K562 (cell line): ENCODE results near the gene RACK1.

Source experiments
- BRD4 ChIP-seq: fragments of 200-600 bp; sonication (generic); IDR thresholded peaks from 2 replicates; pipeline ENCODE4 v1.6.1; 2017; ENCODE audit warnings: inconsistent platforms
- FOXK2 ChIP-seq, 2 experiments: fragments of 450-650 bp; IDR thresholded peaks in 1 of 2; conservative IDR thresholded peaks in 1 of 2; 2 replicates each; pipeline ENCODE4 v1.6.1; 2016; ENCODE audit warnings: low read depth in 2 of 2, mild to moderate bottlenecking in 1 of 2
- GMEB1 ChIP-seq: fragments of 250-450 bp; sonication (Bioruptor Pico); IDR thresholded peaks from 2 replicates; pipeline ENCODE4 v1.4.0; 2020; ENCODE audit warnings: mild to moderate bottlenecking
- MXI1 ChIP-seq: IDR thresholded peaks from 2 replicates; pipeline ENCODE4 v1.6.1; 2011; ENCODE audit warnings: low read depth, mild to moderate bottlenecking, improper control_type of control experiment, low read length
- NRF1 ChIP-seq, 2 experiments: fragments of 450-650 bp; IDR thresholded peaks in 1 of 2; conservative IDR thresholded peaks in 1 of 2; 2 replicates each; pipeline ENCODE4 v1.6.1; 2014; ENCODE audit warnings: mild to moderate bottlenecking in 2 of 2
- PHF8 ChIP-seq: fragments of 200-600 bp; sonication (generic); IDR thresholded peaks from 2 replicates; pipeline ENCODE4 v1.6.1; 2012; ENCODE audit warnings: mixed run types, mild to moderate bottlenecking, inconsistent platforms, low read length, moderate library complexity, borderline replicate concordance
- RB1 ChIP-seq: fragments of 450-650 bp; IDR thresholded peaks from 2 replicates; pipeline ENCODE4 v1.6.1; 2017; ENCODE audit warnings: low read depth, mild to moderate bottlenecking
- RCOR1 ChIP-seq, 2 experiments: IDR thresholded peaks; 2 replicates each; pipeline ENCODE4 v1.6.1; 2012; ENCODE audit warnings: low read depth in 2 of 2, low read length in 2 of 2, borderline replicate concordance in 1 of 2, improper control_type of control experiment in 1 of 2
- ZKSCAN1 ChIP-seq: fragments of 150-350 bp; IDR thresholded peaks from 2 replicates; pipeline ENCODE4 v1.6.1; 2016; ENCODE audit warnings: low read depth, low read length
- ZNF274 ChIP-seq: IDR thresholded peaks from 2 replicates; pipeline ENCODE4 v1.6.1; 2011; ENCODE audit warnings: low read depth, mild to moderate bottlenecking, low read length, moderate library complexity, borderline replicate concordance
- ZNF584 ChIP-seq: fragments of 200-800 bp; sonication (Bioruptor generic); IDR thresholded peaks from 2 replicates; pipeline ENCODE4 v1.6.1; 2016; ENCODE audit warnings: low read depth, mild to moderate bottlenecking, missing genetic modification characterization, missing compliant biosample characterization
- TF ChIP-seq, protein P1 (sequence below), 3 experiments: IDR thresholded peaks in 2 of 3; conservative IDR thresholded peaks in 1 of 3; 2 replicates each; pipeline ENCODE4 v1.5.1; 2011 to 2012; ENCODE audit warnings: low read length in 3 of 3, mild to moderate bottlenecking in 3 of 3, control low read depth in 2 of 3, improper control_type of control experiment in 1 of 3, inconsistent platforms in 1 of 3, low read depth in 1 of 3, mixed read lengths in 1 of 3, moderate library complexity in 1 of 3; ENCODE audit not compliant: insufficient read depth in 2 of 3
- TF ChIP-seq, protein P2 (sequence below), 2 experiments: IDR thresholded peaks in 1 of 2; conservative IDR thresholded peaks in 1 of 2; 2 replicates each; pipeline ENCODE4 v1.6.1; 2016; ENCODE audit warnings: low read depth in 2 of 2, mild to moderate bottlenecking in 1 of 2, missing compliant biosample characterization in 1 of 2, missing genetic modification characterization in 1 of 2, moderate library complexity in 1 of 2

DNA sequence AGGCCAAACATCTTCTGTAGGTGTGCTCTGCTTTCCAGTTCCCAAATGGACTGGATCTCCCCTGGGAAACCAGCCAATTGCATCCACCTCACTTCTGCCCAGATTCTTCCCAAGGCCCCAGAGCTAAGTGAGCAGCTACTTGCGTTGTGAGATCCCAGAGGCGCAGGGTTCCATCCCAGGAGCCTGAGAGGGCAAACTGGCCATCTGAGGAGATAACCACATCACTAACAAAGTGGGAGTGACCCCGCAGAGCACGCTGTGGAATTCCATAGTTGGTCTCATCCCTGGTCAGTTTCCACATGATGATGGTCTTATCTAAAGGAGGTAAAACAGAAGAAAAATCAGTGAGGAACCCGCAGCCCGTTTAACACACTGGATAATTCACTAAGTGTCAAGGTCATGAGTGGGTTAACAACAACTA, 1.7 kb downstream of the RACK1 start:
- TF ChIP-seq NRF1 (conservative IDR thresholded peaks at IDR 0.05 in 1 of 2, IDR thresholded peaks at IDR 0.05 in 1 of 2) = no peak
- TF ChIP-seq, protein P1, sequence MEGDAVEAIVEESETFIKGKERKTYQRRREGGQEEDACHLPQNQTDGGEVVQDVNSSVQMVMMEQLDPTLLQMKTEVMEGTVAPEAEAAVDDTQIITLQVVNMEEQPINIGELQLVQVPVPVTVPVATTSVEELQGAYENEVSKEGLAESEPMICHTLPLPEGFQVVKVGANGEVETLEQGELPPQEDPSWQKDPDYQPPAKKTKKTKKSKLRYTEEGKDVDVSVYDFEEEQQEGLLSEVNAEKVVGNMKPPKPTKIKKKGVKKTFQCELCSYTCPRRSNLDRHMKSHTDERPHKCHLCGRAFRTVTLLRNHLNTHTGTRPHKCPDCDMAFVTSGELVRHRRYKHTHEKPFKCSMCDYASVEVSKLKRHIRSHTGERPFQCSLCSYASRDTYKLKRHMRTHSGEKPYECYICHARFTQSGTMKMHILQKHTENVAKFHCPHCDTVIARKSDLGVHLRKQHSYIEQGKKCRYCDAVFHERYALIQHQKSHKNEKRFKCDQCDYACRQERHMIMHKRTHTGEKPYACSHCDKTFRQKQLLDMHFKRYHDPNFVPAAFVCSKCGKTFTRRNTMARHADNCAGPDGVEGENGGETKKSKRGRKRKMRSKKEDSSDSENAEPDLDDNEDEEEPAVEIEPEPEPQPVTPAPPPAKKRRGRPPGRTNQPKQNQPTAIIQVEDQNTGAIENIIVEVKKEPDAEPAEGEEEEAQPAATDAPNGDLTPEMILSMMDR (IDR thresholded peaks at IDR 0.05 in 2 of 3, conservative IDR thresholded peaks at IDR 0.05 in 1 of 3; ENCODE audit: insufficient read depth in 2 of 3, low read depth in 1 of 3, low read length in 3 of 3) = no peak
- no peak for TF ChIP-seq ZKSCAN1
- no peak for TF ChIP-seq GMEB1 (CRISPR knock-in tag)
- no peak for TF ChIP-seq PHF8
- TF ChIP-seq MXI1 = no peak
- no peak for TF ChIP-seq BRD4
- no peak for TF ChIP-seq ZNF274
- no peak for TF ChIP-seq RB1
- no peak for TF ChIP-seq FOXK2 (conservative IDR thresholded peaks at IDR 0.05 in 1 of 2, IDR thresholded peaks at IDR 0.05 in 1 of 2; ENCODE audit: low read depth in 2 of 2)
- no peak for TF ChIP-seq ZNF584 (CRISPR knock-in tag)
- TF ChIP-seq, protein P2, sequence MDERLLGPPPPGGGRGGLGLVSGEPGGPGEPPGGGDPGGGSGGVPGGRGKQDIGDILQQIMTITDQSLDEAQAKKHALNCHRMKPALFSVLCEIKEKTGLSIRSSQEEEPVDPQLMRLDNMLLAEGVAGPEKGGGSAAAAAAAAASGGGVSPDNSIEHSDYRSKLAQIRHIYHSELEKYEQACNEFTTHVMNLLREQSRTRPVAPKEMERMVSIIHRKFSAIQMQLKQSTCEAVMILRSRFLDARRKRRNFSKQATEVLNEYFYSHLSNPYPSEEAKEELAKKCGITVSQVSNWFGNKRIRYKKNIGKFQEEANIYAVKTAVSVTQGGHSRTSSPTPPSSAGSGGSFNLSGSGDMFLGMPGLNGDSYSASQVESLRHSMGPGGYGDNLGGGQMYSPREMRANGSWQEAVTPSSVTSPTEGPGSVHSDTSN (CRISPR knock-in tag; IDR thresholded peaks at IDR 0.05; ENCODE audit: low read depth) = no peak
- TF ChIP-seq, protein P2 (tag; conservative IDR thresholded peaks at IDR 0.05; ENCODE audit: low read depth) = no peak
- TF ChIP-seq RCOR1 (IDR thresholded peaks at IDR 0.05; ENCODE audit: borderline replicate concordance in 1 of 2, low read depth in 2 of 2, low read length in 2 of 2) = no peak
